Natural killer cell treated with Interleukin-12 subunit alpha and Interleukin-12 subunit beta and Interleukin-15 and Interleukin-18, amount 100 ng/mL, for 72 hours (primary cell): ENCODE results near the gene CLSTN2. TPM values are rescaled to one million over a fixed set of nuclear protein-coding genes. Genes with fewer than 3 reads are reported as not detected.
A peak's percentile ranks its signal among the peaks of the same experiment; 100 is the strongest.

Experiments used
- ATAC-seq, 2 donors: fragments of 150-1000 bp; cut with Tn5 transposase in 1 of 2; sonication (Bioruptor Pico), chemical (Tn5 transposase) in 1 of 2; 2 replicates each; pipeline ENCODE4 v1.10.0; 2021
- DNase-seq: peaks from one replicate; pipeline ENCODE4 v3.0.0; 2022; ENCODE audit warnings: low spot score
- H3K27ac Mint-ChIP-seq, 2 donors: 1 replicate in 1 of 2; 2 replicates in 1 of 2; pipeline ENCODE4 v1.8.0; 2022; ENCODE audit warnings: mixed read lengths in 2 of 2, mild to moderate bottlenecking in 1 of 2, moderate library complexity in 1 of 2
- H3K27me3 Mint-ChIP-seq, 2 donors: 1 replicate in 1 of 2; 2 replicates in 1 of 2; pipeline ENCODE4 v1.8.0; 2022; ENCODE audit warnings: mixed read lengths in 2 of 2
- H3K36me3 Mint-ChIP-seq: one replicate; pipeline ENCODE4 v1.8.0; 2022; ENCODE audit warnings: mixed read lengths
- H3K4me1 Mint-ChIP-seq, 2 donors: 1 replicate in 1 of 2; 2 replicates in 1 of 2; pipeline ENCODE4 v1.8.0; 2022; ENCODE audit warnings: low read depth in 2 of 2, mixed read lengths in 2 of 2, mild to moderate bottlenecking in 1 of 2
- H3K4me3 Mint-ChIP-seq: one replicate; pipeline ENCODE4 v1.8.0; 2022; ENCODE audit warnings: mixed read lengths
- H3K9me3 Mint-ChIP-seq: 2 replicates; pipeline ENCODE4 v1.8.0; 2022; ENCODE audit warnings: mixed read lengths
- total RNA-seq, 2 donors: library from RNA; stranded (reverse); gene quantifications; one replicate each; pipeline ENCODE4 v1.2.3, GENCODE V29; 2022

Gene CLSTN2
- total RNA-seq, 2 donors from 2014 or later = not detected

- peaks cover 3% of the 10 kb centered on the region for H3K9me3 Mint-ChIP-seq
- no peak overlapping the region for H3K27ac Mint-ChIP-seq
- DNase-seq = no peak
- H3K27me3 Mint-ChIP-seq = peaks cover 3 to 20% of the 10 kb centered on the region in 2 donors
- H3K4me1 Mint-ChIP-seq = no peaks in the 10 kb centered on the region
- ATAC-seq = no peak
- H3K36me3 Mint-ChIP-seq = no peaks in the 10 kb centered on the region
- no peak overlapping the region for H3K4me3 Mint-ChIP-seq
Observed at GRCh38 chr3:140296796-140297352, 361.9 kb downstream of the CLSTN2 start.

DNA sequence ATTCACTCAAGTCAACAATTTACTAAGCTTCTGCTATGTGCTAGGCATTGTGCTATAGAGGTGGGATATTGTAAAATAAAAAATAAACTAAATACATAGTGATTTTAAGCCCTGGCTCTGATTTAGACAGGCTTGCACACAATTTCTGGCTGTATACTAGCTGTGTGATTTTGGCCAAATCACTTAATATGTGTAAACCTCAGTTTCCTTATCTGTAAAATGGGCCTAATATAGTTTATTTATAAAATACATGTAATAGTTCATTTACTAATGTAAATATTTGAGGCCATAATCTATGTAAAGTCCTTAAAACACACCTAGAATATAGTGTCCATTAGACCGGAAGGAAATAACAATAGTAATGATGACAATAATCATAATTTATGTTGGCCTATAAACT lies 363.1 kb downstream of the CLSTN2 start:
- Mint-ChIP-seq H3K4me1 (no peaks in the 10 kb centered on the region), H3K27me3 (peaks cover 0 to 12% of the 10 kb centered on the region in 2 donors), H3K36me3 (no peaks in the 10 kb centered on the region), H3K4me3 (no peak overlapping the region), H3K9me3 (no peaks in the 10 kb centered on the region), H3K27ac (no peak overlapping the region)
- no peak for ATAC-seq
- DNase-seq = no peak

DNA sequence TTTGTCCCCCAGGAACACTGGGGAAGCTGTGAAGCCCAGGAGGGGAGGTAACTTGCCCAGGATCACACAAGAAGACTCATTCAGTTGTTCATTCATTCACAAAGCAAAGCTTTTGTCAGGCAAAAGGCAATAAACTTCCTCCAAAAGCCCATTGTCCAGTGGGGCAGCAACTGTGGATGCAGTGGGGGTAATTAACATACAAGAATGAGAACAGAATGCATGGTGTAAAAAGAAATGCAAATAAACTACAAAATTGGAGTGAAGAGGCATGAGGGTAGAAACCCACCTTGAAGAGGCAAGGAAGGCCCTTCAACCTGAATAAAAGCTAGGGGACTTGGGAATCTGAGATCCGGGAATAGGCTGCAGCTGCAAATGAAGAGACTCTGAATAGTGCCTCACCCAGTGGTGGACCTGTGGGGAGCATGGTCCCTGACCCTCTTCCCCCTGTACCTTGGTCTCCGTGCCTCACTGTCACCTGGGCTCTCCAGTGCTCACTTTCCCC lies 363.6 kb downstream of the CLSTN2 start:
- no peak overlapping the region for H3K27ac Mint-ChIP-seq
- H3K4me1 Mint-ChIP-seq = no peaks in the 10 kb centered on the region
- no peaks in the 10 kb centered on the region for H3K36me3 Mint-ChIP-seq
- peak in 1 of 2 donors; percentile 52 for ATAC-seq
- H3K9me3 Mint-ChIP-seq = no peaks in the 10 kb centered on the region
- no peak overlapping the region for H3K4me3 Mint-ChIP-seq
- DNase-seq = no peak
- peaks cover 0 to 6% of the 10 kb centered on the region in 2 donors for H3K27me3 Mint-ChIP-seq

GRCh38 chr3:140303875-140304274 lies 368.9 kb downstream of the CLSTN2 start:
- peaks cover 15 to 19% of the 10 kb centered on the region in 2 donors for H3K27me3 Mint-ChIP-seq
- H3K4me3 Mint-ChIP-seq = no peak overlapping the region
- no peaks in the 10 kb centered on the region for H3K4me1 Mint-ChIP-seq
- ATAC-seq (no peak), DNase-seq (no peak)
- H3K36me3 Mint-ChIP-seq = no peaks in the 10 kb centered on the region
- no peaks in the 10 kb centered on the region for H3K9me3 Mint-ChIP-seq
- H3K27ac Mint-ChIP-seq = no peak overlapping the region

DNA sequence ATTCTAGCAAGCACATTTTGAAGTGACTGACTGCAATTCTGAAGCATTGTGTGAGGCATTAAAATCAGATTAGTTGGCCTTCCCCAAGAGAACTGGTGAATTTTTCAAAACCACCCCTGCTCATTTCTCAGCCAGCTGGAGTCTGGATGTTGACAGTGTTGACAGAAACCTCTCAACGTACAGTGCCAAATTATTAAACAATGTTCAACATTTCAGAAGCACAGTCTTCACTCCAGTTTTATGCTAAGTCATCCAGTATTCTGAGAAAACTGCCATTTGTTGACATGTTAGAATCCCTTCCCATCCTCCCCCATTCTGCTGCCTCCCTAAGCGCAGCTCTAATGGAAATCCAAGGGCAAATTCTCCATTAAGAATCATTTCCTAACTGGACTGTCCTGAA lies 373.6 kb downstream of the CLSTN2 start:
- no peaks in the 10 kb centered on the region for H3K36me3 Mint-ChIP-seq
- DNase-seq (no peak), ATAC-seq (no peak)
- H3K27ac Mint-ChIP-seq = no peak overlapping the region
- H3K4me1 Mint-ChIP-seq = no peaks in the 10 kb centered on the region
- peaks cover 4% of the 10 kb centered on the region for H3K9me3 Mint-ChIP-seq
- peaks cover 19 to 22% of the 10 kb centered on the region in 2 donors for H3K27me3 Mint-ChIP-seq
- no peak overlapping the region for H3K4me3 Mint-ChIP-seq

DNA sequence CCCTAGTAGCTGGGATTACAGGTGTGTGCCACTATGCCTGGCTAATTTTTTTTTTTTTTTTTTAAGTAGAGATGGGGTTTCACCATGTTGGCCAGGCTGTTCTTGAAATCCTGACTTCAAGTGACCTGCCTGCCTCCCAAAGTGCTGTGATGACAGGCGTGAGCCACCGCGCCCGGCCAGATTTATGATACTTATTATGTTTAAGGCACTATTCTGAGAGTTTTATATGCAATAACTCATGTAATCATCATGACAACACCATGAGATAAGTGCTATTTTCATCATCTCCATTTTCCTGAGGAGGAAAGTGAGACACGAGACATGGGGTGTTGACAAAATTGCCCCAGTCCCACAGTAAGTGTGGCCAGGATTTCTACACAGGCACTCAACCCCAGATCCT lies 376.4 kb downstream of the CLSTN2 start:
- no peak overlapping the region for H3K4me3 Mint-ChIP-seq
- DNase-seq = no peak
- peaks cover 12 to 16% of the 10 kb centered on the region in 2 donors for H3K27me3 Mint-ChIP-seq
- H3K4me1 Mint-ChIP-seq = no peaks in the 10 kb centered on the region
- H3K27ac Mint-ChIP-seq = no peak overlapping the region
- H3K9me3 Mint-ChIP-seq = peaks cover 4% of the 10 kb centered on the region
- H3K36me3 Mint-ChIP-seq = no peaks in the 10 kb centered on the region
- no peak for ATAC-seq

DNA sequence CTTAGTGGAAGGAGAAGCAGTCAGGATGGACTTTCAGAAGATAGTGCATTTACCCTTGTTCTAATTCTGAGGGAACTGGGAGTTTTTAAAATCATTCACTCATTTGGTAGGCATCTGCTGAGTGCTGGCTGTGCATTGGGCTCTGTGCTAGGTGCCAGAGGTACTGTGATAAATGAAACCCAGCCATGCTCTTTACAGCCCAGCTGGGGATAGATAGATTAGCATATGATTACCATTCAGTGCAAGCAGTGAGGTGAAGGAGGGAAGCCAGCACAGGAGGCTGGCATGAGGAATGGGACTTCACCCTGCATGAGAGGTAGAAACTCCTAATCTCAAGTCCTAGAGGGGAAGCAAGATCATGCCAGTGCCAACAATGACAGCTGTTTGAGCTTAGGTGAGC lies 381.0 kb downstream of the CLSTN2 start:
- no peaks in the 10 kb centered on the region for H3K36me3 Mint-ChIP-seq
- no peak for DNase-seq

DNA sequence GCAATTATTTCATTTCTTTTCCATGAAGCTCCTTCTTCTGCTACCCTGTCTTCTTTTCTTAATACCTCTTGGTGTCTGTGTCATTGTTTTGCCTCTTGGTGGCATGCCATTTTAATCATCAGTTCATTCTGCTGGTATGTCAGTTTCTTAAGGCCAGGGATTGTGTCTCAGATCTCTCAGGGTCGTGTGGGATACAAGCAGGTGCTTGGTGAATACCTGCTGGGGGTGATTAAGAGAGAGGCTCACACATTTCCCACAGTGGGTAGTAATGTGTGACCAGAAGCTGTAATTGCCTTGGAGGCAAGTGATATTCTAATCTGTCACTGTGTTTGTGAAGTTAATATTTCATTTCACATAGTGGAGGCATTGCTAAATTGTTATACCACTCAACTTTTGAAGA lies 381.5 kb downstream of the CLSTN2 start:
- Mint-ChIP-seq H3K4me3 (no peak overlapping the region), H3K27ac (no peak overlapping the region), H3K4me1 (no peaks in the 10 kb centered on the region), H3K9me3 (peaks cover 4% of the 10 kb centered on the region), H3K36me3 (no peaks in the 10 kb centered on the region), H3K27me3 (peaks cover 15% of the 10 kb centered on the region in 2 donors)
- DNase-seq (no peak), ATAC-seq (no peak)

More for the DNA sequence above, 381.0 kb downstream of the CLSTN2 start:
- peaks cover 4% of the 10 kb centered on the region for H3K9me3 Mint-ChIP-seq
- H3K4me1 Mint-ChIP-seq = no peaks in the 10 kb centered on the region
- H3K27me3 Mint-ChIP-seq = peaks cover 11 to 15% of the 10 kb centered on the region in 2 donors
- no peak for ATAC-seq
- no peak overlapping the region for H3K27ac Mint-ChIP-seq
- no peak overlapping the region for H3K4me3 Mint-ChIP-seq

GRCh38 chr3:140316868-140317400 lies 381.9 kb downstream of the CLSTN2 start:
- Mint-ChIP-seq H3K36me3 (no peaks in the 10 kb centered on the region), H3K27me3 (peaks cover 15 to 17% of the 10 kb centered on the region in 2 donors), H3K4me3 (no peak overlapping the region), H3K27ac (no peak overlapping the region), H3K4me1 (no peaks in the 10 kb centered on the region), H3K9me3 (peaks cover 4% of the 10 kb centered on the region)
- DNase-seq (no peak), ATAC-seq (no peak)

- no peak overlapping the region for H3K4me3 Mint-ChIP-seq
- H3K27ac Mint-ChIP-seq = no peak overlapping the region
- H3K36me3 Mint-ChIP-seq = no peaks in the 10 kb centered on the region
- no peaks in the 10 kb centered on the region for H3K9me3 Mint-ChIP-seq
- H3K4me1 Mint-ChIP-seq = no peaks in the 10 kb centered on the region
- DNase-seq (no peak), ATAC-seq (no peak)
- H3K27me3 Mint-ChIP-seq = peaks cover 13 to 23% of the 10 kb centered on the region in 2 donors
Observed at GRCh38 chr3:140319739-140320138, 384.8 kb downstream of the CLSTN2 start.

DNA sequence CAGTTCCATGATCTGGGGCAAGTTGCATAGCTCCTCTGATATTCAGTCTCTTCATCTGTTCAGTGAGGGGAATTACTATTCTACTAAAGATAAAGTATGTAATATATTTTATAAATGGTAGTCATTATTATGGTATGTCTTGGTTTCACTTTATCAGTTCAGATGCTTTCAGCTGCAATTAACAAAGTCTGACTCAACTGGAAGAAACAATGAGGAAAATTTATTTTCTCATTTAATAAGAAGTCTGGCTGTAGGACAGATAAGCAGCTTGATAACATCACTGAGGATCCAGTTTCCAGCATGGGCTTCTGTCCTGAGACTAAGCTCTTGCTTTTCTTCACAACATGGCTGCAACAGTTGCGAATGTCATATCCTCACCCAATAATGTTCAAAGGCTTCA lies 388.6 kb downstream of the CLSTN2 start:
- Mint-ChIP-seq H3K27me3 (peaks cover 14 to 21% of the 10 kb centered on the region in 2 donors), H3K9me3 (no peaks in the 10 kb centered on the region), H3K27ac (no peak overlapping the region), H3K4me1 (no peaks in the 10 kb centered on the region), H3K36me3 (no peaks in the 10 kb centered on the region), H3K4me3 (no peak overlapping the region)
- DNase-seq (no peak), ATAC-seq (no peak)

DNA sequence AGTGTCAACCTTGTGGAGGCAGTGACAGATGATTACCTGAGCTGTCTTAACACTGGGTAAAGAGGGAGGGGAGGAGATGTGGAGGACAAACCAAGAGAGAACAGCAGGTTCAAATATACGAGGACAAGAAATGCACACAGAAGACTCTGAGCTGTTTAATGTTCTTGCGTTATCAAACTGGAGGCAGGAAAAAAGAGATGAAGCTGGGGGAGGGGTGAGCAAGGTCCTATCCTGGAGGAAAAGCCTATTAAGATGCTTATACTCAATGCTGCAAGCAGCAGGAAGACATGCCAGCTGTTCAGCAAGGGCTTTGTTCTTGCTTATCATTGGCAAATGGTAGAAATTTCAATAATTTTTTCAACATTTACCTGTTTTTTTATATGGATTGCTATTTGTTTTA lies 397.1 kb downstream of the CLSTN2 start:
- H3K27me3 Mint-ChIP-seq = peaks cover 4 to 35% of the 10 kb centered on the region in 2 donors
- DNase-seq (no peak), ATAC-seq (no peak)
- H3K27ac Mint-ChIP-seq = no peak overlapping the region
- H3K9me3 Mint-ChIP-seq = no peaks in the 10 kb centered on the region
- no peaks in the 10 kb centered on the region for H3K4me1 Mint-ChIP-seq
- H3K36me3 Mint-ChIP-seq = no peaks in the 10 kb centered on the region
- H3K4me3 Mint-ChIP-seq = no peak overlapping the region

- Mint-ChIP-seq H3K36me3 (no peaks in the 10 kb centered on the region), H3K9me3 (no peaks in the 10 kb centered on the region), H3K27ac (no peak overlapping the region), H3K4me3 (no peak overlapping the region), H3K4me1 (no peaks in the 10 kb centered on the region), H3K27me3 (peaks cover 0 to 30% of the 10 kb centered on the region in 2 donors)
- ATAC-seq (no peak), DNase-seq (no peak)
Observed at GRCh38 chr3:140334132-140334929, 399.3 kb downstream of the CLSTN2 start.

- ATAC-seq (no peak), DNase-seq (no peak)
- no peaks in the 10 kb centered on the region for H3K36me3 Mint-ChIP-seq
- H3K27me3 Mint-ChIP-seq = peaks cover 0 to 25% of the 10 kb centered on the region in 2 donors
- H3K4me3 Mint-ChIP-seq = no peak overlapping the region
- H3K4me1 Mint-ChIP-seq = no peaks in the 10 kb centered on the region
- H3K9me3 Mint-ChIP-seq = no peaks in the 10 kb centered on the region
- no peak overlapping the region for H3K27ac Mint-ChIP-seq
Observed at GRCh38 chr3:140336465-140336864, 401.5 kb downstream of the CLSTN2 start.
